Stimulated activated CD4-positive, alpha-beta T cell treated with anti-CD3 and anti-CD28 coated beads, Interleukin-1b, Interleukin-23, amount 100 ng/mL, for 48 hours (primary cell): ENCODE measurements around the gene STON2.
"Not testable (repeated sequence)": the region's sequence is repeated elsewhere in the genome, so short reads cannot be mapped to it uniquely, and the experiment has no call there.

Experiments
- DNase-seq: peaks from one replicate; pipeline ENCODE4 v3.0.0-alpha.2; 2020

STON2 gene, protein sequence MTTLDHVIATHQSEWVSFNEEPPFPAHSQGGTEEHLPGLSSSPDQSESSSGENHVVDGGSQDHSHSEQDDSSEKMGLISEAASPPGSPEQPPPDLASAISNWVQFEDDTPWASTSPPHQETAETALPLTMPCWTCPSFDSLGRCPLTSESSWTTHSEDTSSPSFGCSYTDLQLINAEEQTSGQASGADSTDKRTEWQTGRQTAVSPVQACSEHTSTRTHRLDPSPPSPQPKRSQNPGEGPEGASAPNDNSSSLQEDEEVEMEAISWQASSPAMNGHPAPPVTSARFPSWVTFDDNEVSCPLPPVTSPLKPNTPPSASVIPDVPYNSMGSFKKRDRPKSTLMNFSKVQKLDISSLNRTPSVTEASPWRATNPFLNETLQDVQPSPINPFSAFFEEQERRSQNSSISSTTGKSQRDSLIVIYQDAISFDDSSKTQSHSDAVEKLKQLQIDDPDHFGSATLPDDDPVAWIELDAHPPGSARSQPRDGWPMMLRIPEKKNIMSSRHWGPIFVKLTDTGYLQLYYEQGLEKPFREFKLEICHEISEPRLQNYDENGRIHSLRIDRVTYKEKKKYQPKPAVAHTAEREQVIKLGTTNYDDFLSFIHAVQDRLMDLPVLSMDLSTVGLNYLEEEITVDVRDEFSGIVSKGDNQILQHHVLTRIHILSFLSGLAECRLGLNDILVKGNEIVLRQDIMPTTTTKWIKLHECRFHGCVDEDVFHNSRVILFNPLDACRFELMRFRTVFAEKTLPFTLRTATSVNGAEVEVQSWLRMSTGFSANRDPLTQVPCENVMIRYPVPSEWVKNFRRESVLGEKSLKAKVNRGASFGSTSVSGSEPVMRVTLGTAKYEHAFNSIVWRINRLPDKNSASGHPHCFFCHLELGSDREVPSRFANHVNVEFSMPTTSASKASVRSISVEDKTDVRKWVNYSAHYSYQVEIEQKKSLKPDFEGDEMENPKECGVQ

DNA sequence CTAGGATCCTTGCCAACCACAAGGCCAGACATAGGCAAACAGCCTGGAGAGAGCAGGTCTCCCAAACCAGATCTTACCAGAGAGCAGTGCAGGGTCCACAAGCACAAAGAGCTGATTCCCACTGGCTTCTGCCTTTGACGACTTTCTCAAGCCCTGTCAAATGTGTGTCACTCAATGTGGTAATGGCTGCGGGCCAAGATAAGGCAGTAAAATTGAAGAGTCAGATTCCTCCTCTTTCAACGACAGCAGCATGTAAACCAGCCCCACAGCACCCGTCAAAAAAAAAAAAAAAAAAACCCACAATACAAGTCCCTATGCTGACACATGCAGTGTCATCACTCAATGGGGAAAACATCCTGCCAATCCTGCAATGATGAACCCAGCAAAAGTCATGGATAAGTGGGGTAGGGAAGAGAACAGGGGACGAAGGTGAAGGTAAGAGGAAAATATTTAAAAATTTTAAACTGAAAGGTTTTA is at the start of gene STON2:
Gene STON2 (minus strand): TSS at position 123 of the 477 bp plus-strand sequence. CDS start 1,942 bp downstream, outside the sequence.
- DNase-seq, result peak; percentile 50

- no peak for DNase-seq
Measured at GRCh38 chr14:81449576-81449975, 49.5 kb upstream of the STON2 start.

- DNase-seq, result no peak
Measured at GRCh38 chr14:81449114-81449513, 49.0 kb upstream of the STON2 start.

GRCh38 chr14:81447021-81447764 is 47.1 kb upstream of the STON2 start:
- no peak for DNase-seq

DNA sequence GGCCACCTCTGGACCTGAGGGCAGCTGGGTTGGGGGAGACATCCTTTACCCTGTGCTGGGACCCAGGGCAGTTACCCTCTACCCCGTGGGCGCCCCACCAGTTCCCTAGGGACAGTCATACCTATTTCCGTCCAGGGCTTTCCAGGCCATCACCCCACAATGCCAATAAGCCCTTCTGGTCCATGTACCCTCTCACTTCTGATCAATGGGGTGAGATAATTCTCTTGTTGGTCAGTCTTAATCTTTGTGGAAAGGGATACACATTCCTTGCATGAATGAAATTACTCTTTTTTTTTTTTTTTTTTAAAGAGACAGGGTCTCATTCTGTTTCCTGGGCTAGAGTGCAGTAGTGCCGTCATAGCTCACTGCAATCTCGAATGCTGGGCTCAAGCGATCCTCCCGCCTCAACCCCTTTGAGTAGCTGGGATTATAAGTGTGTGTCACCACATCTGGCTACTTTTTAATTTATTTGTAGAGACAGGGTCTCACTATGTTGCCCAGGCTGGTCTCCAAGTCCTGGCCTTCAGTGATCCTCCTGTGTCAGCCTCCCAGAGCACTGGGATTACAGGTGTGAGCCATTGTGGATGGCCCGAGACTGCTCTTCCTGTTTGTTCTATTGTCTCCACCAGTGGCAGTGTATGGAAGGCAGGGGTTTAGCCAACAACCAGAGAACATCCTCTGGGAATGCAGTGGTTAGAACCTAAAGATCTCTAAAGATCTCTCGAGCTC is 46.3 kb upstream of the STON2 start:
- no peak for DNase-seq

DNA sequence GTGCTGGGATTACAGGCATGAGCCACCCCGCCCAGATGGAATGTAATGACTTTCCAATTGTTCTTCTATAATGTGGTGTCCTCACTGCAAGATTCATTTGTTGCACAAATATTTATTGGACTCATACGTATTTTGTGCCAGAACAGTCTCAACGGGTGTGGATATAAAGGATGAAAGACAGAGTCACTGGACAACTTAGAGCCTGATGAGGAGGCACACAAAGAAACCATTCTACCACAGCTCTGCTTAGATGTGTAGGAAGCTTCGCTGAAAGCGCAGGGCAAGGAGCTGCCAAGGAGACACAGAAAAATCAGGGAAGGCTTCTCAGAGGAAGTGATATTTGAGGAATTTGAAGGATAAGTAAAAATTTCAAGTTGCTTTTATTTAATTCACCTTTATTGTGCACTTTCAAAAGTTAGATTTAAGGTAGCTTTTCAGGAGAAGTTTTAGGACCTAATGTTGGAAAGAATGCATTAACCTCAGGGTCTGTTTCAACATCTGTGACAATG is 41.6 kb upstream of the STON2 start:
- no peak for DNase-seq

- no peak for DNase-seq
Measured at GRCh38 chr14:81440041-81440440, 39.9 kb upstream of the STON2 start.

DNA sequence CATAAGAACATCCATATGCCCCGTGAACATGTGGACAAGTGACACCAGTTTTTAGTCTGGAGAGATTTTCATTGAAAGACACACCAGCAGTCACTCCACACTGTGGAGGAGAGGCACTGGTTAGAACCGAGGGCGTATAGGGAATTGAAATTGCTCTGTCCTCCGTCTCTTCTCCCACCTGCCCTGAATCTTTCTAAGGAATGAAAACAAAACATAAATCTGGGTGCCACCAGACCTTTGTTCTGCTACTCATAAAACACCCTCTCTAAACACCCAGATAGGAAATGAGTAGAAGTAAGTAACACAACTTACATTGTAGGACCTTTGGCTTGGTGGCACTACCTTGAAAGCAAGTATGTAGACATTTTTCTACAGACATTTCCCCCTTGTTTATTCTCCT is 37.1 kb upstream of the STON2 start:
- no peak for DNase-seq

DNA sequence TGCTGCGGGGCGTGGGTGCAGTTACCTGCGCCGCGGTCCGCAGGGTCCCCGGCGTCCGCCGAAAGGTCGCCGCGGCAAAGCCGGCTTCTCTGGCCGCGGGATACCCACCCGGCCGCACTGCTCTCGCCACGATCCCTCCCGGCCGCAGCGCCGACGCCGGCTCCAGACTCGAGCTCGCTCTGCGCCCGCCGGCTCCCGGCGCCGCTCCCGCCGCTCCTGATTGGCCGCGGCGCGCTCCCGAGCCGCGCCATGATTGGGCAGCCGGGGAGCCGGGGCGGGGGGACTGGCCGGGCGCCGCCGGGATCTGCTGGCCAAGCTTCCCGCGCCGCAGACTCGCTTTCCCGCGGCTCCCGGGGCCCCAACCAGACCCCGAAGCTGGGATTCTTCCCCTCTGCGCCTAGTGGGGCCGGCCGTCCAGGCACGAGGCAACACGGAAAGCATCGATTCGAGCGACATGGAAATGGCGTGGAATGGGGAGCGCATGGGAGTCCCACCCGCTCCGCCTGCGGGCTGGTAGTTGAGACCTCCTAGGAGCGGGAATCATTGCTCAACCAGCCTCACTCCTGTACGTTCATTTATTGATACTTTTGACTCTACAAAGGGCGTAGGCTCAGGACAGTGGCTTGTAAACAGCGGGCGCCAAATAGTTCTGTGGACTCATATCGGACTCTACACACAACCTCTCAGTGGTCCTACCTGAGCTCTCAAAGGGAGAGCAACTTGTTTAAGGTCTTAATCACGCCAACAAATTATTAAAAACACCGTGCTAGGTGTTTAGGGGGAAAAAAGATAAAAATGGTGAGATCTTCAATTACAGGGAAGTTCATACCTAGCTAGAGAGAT is 36.4 kb upstream of the STON2 start:
- peak; percentile 28 for DNase-seq

DNA sequence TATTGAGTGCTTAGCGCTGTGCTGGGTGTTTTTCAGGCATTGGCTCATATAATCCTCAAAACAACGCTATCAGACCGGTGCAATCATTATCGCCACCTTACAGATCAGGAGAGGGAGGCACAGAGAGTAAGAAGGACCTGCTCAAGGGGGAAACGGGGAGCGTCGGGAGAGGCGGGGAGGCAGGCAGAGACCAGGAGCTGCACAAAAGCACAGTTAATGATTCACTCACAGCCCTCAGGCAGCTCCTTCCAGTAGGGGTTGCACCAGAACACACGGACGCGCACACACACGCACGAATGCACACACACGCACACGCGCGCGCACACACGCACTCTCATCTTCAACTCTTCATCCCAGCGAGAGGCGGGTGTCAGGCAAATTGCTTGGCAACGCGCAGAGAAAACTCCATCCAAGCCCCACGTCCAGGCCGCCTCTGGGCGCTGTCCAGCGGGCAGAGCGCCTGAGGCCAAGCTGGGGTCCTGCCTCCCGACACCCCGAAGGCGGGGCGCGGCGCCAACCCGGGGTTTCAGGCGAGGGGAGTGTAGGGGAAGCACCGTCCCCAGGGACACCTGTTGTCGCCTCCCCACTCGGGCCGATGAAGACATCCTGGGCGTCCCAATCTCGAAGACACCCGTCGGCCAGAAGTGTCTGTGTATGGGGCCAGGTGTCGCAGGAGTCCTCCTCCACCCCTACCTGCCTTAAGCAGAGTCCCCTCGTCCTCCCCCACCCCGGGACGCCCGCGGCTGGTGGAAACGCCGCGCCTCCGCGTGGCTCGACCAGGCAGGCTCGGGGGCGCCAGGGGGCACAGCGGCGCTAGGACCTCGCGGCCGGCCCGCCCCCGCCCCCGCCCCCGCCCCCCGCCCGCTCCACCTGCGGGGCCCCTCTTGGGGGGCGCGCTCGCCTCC is 35.5 kb upstream of the STON2 start:
- DNase-seq, result peak; percentile 8

DNA sequence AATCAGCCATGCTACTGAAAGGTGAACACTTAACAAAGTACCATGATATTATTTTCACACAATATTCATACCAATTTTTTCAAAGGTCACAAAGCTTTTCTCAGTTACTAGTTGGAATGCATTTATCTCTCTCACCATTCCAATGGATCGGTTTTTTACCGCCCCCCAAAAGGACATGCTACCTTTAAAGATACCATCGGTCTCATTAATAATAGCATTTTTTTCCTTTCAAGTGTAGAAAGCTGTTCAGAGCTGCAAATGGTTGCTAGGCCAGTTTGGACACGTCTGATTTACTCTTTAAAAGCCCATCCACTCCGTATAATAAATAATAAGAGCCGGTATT is 34.9 kb upstream of the STON2 start:
- DNase-seq, result no peak

DNA sequence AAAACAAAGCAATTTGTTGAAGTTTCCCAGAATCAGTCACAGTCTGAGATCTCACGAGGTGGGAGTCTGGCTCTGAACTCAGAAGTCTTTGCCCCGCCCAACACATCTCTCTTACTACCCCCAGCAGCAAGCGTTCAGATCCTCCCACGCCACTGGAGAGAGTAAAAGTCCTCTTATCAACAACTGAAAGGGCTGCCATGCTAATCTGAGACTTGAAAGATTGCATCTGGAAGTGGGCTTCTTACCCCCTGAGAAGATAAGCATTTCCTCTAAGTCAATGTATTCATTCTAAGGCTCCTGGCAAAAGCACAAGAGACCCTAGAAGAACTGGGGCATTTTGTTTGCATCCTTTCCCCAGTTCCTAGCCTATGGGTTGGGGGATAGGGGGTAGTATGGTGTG is 34.1 kb upstream of the STON2 start:
- no peak for DNase-seq

- no peak for DNase-seq
Measured at GRCh38 chr14:81433378-81433777, 33.3 kb upstream of the STON2 start.

- no peak for DNase-seq
Measured at GRCh38 chr14:81432219-81432661, 32.1 kb upstream of the STON2 start.

DNA sequence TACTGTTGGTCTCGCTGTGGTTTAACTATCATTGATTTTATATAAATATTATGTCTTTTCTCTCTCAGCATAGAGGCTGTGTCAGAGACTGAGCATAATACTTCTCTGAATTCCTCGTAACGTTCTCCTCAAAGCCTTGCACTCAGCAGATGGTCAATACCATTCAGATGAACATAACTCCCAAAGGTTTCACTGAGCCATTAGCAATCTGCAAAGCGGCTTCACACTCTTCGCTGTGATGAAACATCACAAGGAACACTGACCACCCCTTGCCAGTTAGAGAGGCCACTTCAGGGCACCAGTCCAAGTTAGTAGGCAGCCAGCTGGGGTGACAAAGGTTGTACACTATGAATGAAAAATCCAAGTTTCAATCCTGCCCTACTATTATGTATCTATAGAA is 30.1 kb upstream of the STON2 start:
- no peak for DNase-seq

GRCh38 chr14:81429749-81430148 is 29.6 kb upstream of the STON2 start:
- not testable (repeated sequence) for DNase-seq

DNA sequence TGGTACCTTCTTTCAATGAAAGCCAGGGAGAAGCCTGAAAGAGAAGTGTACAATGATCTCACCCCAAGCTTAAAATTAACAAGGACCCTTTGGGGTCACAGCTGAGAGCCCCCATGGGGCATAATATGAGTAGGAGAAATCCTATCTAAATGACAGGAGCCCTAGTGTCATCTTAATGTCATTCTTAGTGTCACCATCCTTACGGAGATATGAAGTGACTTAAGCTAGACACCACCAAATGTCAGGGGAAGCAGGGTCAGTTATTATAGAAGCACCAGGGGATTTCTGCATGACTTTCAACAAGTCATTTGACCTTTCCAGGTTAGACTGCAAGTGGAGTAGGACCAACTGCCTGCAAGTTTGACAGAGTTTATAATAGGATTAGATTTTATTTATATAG is 28.9 kb upstream of the STON2 start:
- no peak for DNase-seq

DNA sequence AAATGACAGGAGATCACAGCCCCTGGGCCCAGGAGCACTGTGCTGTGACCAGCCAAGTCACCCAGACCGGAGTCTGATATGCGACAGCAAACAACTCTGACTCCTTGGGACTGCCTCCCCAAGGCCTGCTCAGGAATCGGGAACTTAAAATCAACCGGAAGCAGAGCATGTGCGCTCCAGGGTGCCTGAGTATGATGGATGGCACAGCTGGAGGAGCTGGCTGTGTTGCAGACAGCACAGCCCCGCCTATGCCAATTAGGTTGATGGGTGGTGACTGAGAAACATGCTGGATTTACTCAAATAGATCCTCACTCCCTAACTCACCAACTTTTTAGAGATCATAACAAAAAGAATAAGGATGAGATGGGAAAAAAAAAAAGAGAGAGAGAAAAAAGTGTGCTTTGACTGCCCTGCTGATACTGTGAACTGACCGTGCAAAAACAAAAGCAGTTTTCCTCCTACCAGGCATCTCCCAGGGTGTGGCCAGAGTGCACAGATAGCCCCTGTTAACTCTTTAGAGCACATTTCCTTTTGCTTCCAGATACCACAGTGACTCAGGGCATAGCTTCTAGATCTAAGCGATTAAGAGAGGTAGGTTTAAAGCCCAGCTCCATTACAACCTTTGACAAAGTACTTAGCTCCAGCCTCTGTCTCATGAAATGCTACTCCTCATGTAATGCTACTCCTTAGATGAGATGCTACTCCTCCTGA is 27.4 kb upstream of the STON2 start:
- DNase-seq, result no peak

DNA sequence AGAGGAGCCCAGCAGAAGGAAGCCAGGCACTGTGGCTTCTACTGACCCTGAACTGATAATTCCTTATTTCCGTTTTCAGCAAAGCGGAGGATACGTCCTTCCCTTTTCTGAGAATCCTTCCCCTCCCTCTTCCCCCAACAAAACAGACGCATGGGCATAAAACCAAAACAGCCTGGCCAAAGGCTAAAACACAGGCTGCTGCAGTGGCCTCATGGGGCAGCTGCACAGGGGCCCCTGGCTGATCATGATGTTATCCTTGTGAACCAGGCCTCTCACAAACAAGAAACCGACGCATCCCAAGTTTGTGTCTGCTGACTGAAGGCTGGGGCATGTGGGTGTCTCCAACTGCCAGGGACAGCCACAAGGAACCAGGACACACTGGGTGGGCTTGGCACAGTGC is 23.4 kb upstream of the STON2 start:
- DNase-seq, result no peak
